B cell (primary cell): ENCODE measurements around the gene DERA. TPM values are rescaled to one million over a fixed set of nuclear protein-coding genes. Genes with fewer than 3 reads are reported as not detected.

Experiments used
- ATAC-seq: fragments of 200-7000 bp; cut with Tn5 transposase; one replicate; pipeline ENCODE4 v1.10.0; 2021; ENCODE audit warnings: low read depth, mild to moderate bottlenecking, moderate number of reproducible peaks, moderate library complexity
- CTCF ChIA-PET: fragments of 350-600 bp; sonication (Branson Sonifier 250); formaldehyde crosslinking; loops from one replicate; lab custom pipeline; 2021; ENCODE audit warnings: antibody characterized with exemption, inconsistent platforms; lab: Charles Lee
- POLR2A ChIA-PET: fragments of 350-600 bp; sonication (Branson Sonifier 250); formaldehyde crosslinking; loops from one replicate; lab custom pipeline; 2021; ENCODE audit warnings: antibody characterized with exemption; lab: Charles Lee
- DNase-seq: peaks from one replicate; pipeline ENCODE4 v3.0.0; 2013
- H2AFZ ChIP-seq: 2 replicates; pipeline ENCODE4 v1.6.1; 2012; ENCODE audit warnings: mild to moderate bottlenecking, low read depth, low read length; ENCODE audit not compliant: insufficient read depth, poor library complexity, severe bottlenecking
- H3K27ac ChIP-seq, 2 donors: 1 replicate in 1 of 2; 2 replicates in 1 of 2; pipeline ENCODE4 v1.5.1; 2012 to 2013; ENCODE audit warnings: low read length in 2 of 2, mild to moderate bottlenecking in 2 of 2, moderate library complexity in 1 of 2
- H3K27me3 ChIP-seq, 4 experiments: fragments of 200-600 bp in 1 of 4; sonication (generic) in 1 of 4; replicated peaks in 1 of 4; 1 replicate in 2 of 4; 2 replicates in 2 of 4; pipeline versions ENCODE4 v1.6.1 to v1.7.0; 2013 to 2016; ENCODE audit warnings: low read length in 3 of 4, mild to moderate bottlenecking in 2 of 4, mixed read lengths in 1 of 4, moderate library complexity in 1 of 4; ENCODE audit not compliant: insufficient read depth in 4 of 4, control insufficient read depth in 3 of 4; ENCODE audit errors: control extremely low read depth in 1 of 4
- H3K36me3 ChIP-seq, 2 experiments: replicated peaks in 1 of 2; 1 replicate in 1 of 2; 2 replicates in 1 of 2; pipeline versions ENCODE4 v1.6.1 to v1.7.1; 2013; ENCODE audit warnings: low read length in 1 of 2; ENCODE audit not compliant: insufficient read depth in 2 of 2, control insufficient read depth in 1 of 2; ENCODE audit errors: control extremely low read depth in 1 of 2, extremely low read depth in 1 of 2
- H3K4me1 ChIP-seq, 2 donors: fragments of 200-600 bp in 1 of 2; sonication (generic) in 1 of 2; 1 replicate in 1 of 2; 2 replicates in 1 of 2; pipeline versions ENCODE4 v1.5.1 to v1.6.1; 2013 to 2017; ENCODE audit warnings: low read length in 2 of 2; ENCODE audit not compliant: control insufficient read depth in 2 of 2, insufficient read depth in 2 of 2
- H3K4me2 ChIP-seq: replicated peaks from 2 replicates; pipeline ENCODE3; 2012; ENCODE audit warnings: mild to moderate bottlenecking, low read depth, low read length; ENCODE audit not compliant: poor library complexity, severe bottlenecking
- H3K4me3 ChIP-seq, 5 experiments: fragments of 200-600 bp in 1 of 5; sonication (generic) in 1 of 5; 1 replicate in 3 of 5; 2 replicates in 2 of 5; pipeline versions ENCODE4 v1.5.1 to v1.7.0; 2011 to 2016; ENCODE audit warnings: low read length in 4 of 5, mild to moderate bottlenecking in 4 of 5, low read depth in 2 of 5, control low read depth in 1 of 5, moderate library complexity in 1 of 5; ENCODE audit not compliant: insufficient read depth in 1 of 5; ENCODE audit errors: control extremely low read depth in 1 of 5, extremely low read depth in 1 of 5
- H3K79me2 ChIP-seq: fragments of 200-600 bp; sonication (generic); one replicate; pipeline ENCODE4 v1.6.0; 2016; ENCODE audit warnings: low read length; ENCODE audit not compliant: control insufficient read depth, insufficient read depth
- H3K9ac ChIP-seq: fragments of 200-600 bp; sonication (generic); 2 replicates; pipeline ENCODE4 v1.6.1; 2017; ENCODE audit warnings: mild to moderate bottlenecking, low read length, moderate library complexity
- H3K9me3 ChIP-seq, 3 donors: one replicate each; pipeline versions ENCODE4 v1.6.1 to v1.7.1; 2013; ENCODE audit warnings: low read length in 2 of 3; ENCODE audit not compliant: control insufficient read depth in 2 of 3, insufficient read depth in 1 of 3; ENCODE audit errors: control extremely low read depth in 1 of 3
- H4K20me1 ChIP-seq: 2 replicates; pipeline ENCODE4 v1.6.0; 2012; ENCODE audit warnings: mild to moderate bottlenecking, low read length; ENCODE audit not compliant: insufficient read depth, control insufficient read depth, poor library complexity, severe bottlenecking
- H3K27ac Mint-ChIP-seq: one replicate; pipeline ENCODE4 v1.8.0; 2021; ENCODE audit warnings: mixed read lengths
- H3K27me3 Mint-ChIP-seq: one replicate; pipeline ENCODE4 v1.8.0; 2021; ENCODE audit warnings: mixed read lengths
- H3K4me1 Mint-ChIP-seq: one replicate; pipeline ENCODE4 v1.8.0; 2021; ENCODE audit warnings: mixed read lengths
- H3K4me3 Mint-ChIP-seq: one replicate; pipeline ENCODE4 v1.8.0; 2021; ENCODE audit warnings: mixed read lengths
- H3K9me3 Mint-ChIP-seq: one replicate; pipeline ENCODE4 v1.8.0; 2022; ENCODE audit warnings: mixed read lengths; ENCODE audit not compliant: insufficient read depth
- EZH2 ChIP-seq: IDR thresholded peaks from 2 replicates; pipeline ENCODE4 v1.6.1; 2012; ENCODE audit warnings: borderline replicate concordance, low read depth, mild to moderate bottlenecking, moderate library complexity, low read length; ENCODE audit not compliant: insufficient read depth, poor library complexity, severe bottlenecking
- WGBS: methylation state at CpG from one replicate; pipeline ENCODE4 v1.1.5; 2013; ENCODE audit warnings: missing lambda C conversion rate; ENCODE audit not compliant: insufficient coverage; 5-methylcytosine and 5-hydroxymethylcytosine counted together
- intact Hi-C: fragments of 100-400 bp; cut with micrococcal nuclease; formaldehyde crosslinking; loops from one replicate; pipeline ENCODE4 v1.10.0; 2022
- polyA plus RNA-seq: library from polyadenylated mRNA; depleted of rRNA; stranded (reverse); fragments of >200 nt; gene quantifications from 2 replicates; pipeline ENCODE4 v1.2.3, GENCODE V29; 2012
- total RNA-seq, 2 donors: library from RNA; stranded (reverse); fragments of 120-200 nt in 1 of 2; gene quantifications; 1 replicate in 1 of 2; 2 replicates in 1 of 2; pipeline versions ENCODE4 v1.2.3 to v1.2.4, GENCODE V29; 2013 to 2022
- TF ChIP-seq, protein P1 (sequence below): fragments of 200-600 bp; IDR thresholded peaks from one replicate; pipeline ENCODE4 v1.8.0; 2022; ENCODE audit warnings: antibody characterized with exemption, mild to moderate bottlenecking

DERA gene
- total and polyA plus RNA-seq, 2 donors (not counting 1 experiment from before 2014, with no cell fraction given) = 9.4 to 20.5 TPM

DNA sequence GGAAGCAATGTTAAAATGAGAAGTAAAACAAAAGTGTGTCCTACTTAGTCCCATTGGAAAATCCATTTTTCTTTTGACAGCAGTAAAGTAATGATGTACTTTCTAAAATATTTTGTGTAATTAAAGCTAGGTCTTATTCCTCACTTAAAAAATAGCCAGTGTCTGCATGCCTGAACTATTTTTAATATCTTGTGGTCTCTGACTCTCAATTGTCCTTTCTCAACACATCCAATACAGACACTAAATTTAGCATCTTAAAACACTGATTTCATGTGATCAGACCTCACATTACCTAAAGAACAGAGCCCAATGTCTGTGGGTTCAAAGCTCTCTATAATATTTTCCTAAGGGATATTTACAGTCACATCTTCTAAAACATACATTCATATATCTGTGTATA lies 108.0 kb downstream of the DERA start:
- ChIA-PET POLR2A (no interaction called here), CTCF (no interaction called here)
- intact Hi-C loops = no loop called here
- no peaks in the 10 kb centered on the region for H3K4me1 ChIP-seq
- H2AFZ ChIP-seq = no peak overlapping the region
- no peak overlapping the region for H3K4me3 ChIP-seq
- H4K20me1 ChIP-seq = no peaks in the 10 kb centered on the region
- H3K9ac ChIP-seq = no peak overlapping the region
- no peaks in the 10 kb centered on the region for H3K27me3 ChIP-seq
- H3K4me2 ChIP-seq = no peak overlapping the region
- H3K9me3 ChIP-seq = peaks cover 0 to 17% (median 15%) of the 10 kb centered on the region in 3 donors
- ATAC-seq = no peak
- H3K79me2 ChIP-seq = no peaks in the 10 kb centered on the region
- Mint-ChIP-seq H3K27ac (no peak overlapping the region), H3K4me1 (no peaks in the 10 kb centered on the region), H3K9me3 (peaks cover 8% of the 10 kb centered on the region), H3K4me3 (no peak overlapping the region), H3K27me3 (no peaks in the 10 kb centered on the region)
- peaks cover 0 to 7% of the 10 kb centered on the region in 2 experiments for H3K36me3 ChIP-seq
- no peak for DNase-seq
- TF ChIP-seq, protein P1, sequence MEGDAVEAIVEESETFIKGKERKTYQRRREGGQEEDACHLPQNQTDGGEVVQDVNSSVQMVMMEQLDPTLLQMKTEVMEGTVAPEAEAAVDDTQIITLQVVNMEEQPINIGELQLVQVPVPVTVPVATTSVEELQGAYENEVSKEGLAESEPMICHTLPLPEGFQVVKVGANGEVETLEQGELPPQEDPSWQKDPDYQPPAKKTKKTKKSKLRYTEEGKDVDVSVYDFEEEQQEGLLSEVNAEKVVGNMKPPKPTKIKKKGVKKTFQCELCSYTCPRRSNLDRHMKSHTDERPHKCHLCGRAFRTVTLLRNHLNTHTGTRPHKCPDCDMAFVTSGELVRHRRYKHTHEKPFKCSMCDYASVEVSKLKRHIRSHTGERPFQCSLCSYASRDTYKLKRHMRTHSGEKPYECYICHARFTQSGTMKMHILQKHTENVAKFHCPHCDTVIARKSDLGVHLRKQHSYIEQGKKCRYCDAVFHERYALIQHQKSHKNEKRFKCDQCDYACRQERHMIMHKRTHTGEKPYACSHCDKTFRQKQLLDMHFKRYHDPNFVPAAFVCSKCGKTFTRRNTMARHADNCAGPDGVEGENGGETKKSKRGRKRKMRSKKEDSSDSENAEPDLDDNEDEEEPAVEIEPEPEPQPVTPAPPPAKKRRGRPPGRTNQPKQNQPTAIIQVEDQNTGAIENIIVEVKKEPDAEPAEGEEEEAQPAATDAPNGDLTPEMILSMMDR = no peak
- no peak for TF ChIP-seq EZH2
- no peak overlapping the region for H3K27ac ChIP-seq

DNA sequence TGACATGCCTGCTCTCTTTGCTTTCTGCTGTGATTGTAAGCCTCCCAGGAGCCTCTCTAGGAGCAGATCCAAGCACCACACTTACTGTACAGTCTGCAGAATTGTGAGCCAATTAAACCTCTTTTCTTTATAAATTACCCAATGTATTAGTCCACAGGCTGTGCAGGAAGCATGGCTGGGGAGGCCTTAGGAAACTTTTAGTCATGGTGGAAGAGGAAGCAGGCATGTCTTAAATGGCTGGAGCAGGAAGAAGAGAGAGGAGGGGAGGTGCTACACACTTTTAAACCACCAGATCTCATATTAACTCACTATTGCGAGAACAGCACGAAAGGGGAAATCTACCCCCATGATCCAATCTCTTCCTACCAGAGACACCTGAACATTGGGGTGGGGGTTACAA lies 108.9 kb downstream of the DERA start:
- Histone ChIP-seq H3K4me2 (no peak overlapping the region), H3K9ac (no peak overlapping the region), H3K36me3 (peaks cover 0 to 7% of the 10 kb centered on the region in 2 experiments), H2AFZ (no peak overlapping the region), H4K20me1 (no peaks in the 10 kb centered on the region), H3K9me3 (peaks cover 0 to 8% (median 8%) of the 10 kb centered on the region in 3 donors), H3K27me3 (no peaks in the 10 kb centered on the region), H3K4me3 (no peak overlapping the region), H3K79me2 (no peaks in the 10 kb centered on the region), H3K4me1 (no peaks in the 10 kb centered on the region), H3K27ac (no peak overlapping the region)
- H3K27me3 Mint-ChIP-seq = no peaks in the 10 kb centered on the region
- no CpG with 5 or more reads among the region's 2 CpGs for WGBS
- CTCF ChIA-PET = no interaction called here
- TF ChIP-seq EZH2 = no peak
- TF ChIP-seq, protein P1 = no peak
- H3K9me3 Mint-ChIP-seq = peaks cover 7% of the 10 kb centered on the region
- H3K4me1 Mint-ChIP-seq = no peaks in the 10 kb centered on the region
- H3K27ac Mint-ChIP-seq = no peak overlapping the region
- no peak overlapping the region for H3K4me3 Mint-ChIP-seq
- no peak for ATAC-seq
- intact Hi-C loops = no loop called here
- POLR2A ChIA-PET = no interaction called here
- no peak for DNase-seq
